T1000 (cell line): ENCODE measurements around the gene NASP.

ENCODE experiments used
- DNase-seq: peaks from one replicate; lab custom pipeline; 2025; ENCODE audit warnings: mixed read lengths; lab: John Stamatoyannopoulos, UW

Gene NASP, protein sequence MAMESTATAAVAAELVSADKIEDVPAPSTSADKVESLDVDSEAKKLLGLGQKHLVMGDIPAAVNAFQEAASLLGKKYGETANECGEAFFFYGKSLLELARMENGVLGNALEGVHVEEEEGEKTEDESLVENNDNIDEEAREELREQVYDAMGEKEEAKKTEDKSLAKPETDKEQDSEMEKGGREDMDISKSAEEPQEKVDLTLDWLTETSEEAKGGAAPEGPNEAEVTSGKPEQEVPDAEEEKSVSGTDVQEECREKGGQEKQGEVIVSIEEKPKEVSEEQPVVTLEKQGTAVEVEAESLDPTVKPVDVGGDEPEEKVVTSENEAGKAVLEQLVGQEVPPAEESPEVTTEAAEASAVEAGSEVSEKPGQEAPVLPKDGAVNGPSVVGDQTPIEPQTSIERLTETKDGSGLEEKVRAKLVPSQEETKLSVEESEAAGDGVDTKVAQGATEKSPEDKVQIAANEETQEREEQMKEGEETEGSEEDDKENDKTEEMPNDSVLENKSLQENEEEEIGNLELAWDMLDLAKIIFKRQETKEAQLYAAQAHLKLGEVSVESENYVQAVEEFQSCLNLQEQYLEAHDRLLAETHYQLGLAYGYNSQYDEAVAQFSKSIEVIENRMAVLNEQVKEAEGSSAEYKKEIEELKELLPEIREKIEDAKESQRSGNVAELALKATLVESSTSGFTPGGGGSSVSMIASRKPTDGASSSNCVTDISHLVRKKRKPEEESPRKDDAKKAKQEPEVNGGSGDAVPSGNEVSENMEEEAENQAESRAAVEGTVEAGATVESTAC

DNA sequence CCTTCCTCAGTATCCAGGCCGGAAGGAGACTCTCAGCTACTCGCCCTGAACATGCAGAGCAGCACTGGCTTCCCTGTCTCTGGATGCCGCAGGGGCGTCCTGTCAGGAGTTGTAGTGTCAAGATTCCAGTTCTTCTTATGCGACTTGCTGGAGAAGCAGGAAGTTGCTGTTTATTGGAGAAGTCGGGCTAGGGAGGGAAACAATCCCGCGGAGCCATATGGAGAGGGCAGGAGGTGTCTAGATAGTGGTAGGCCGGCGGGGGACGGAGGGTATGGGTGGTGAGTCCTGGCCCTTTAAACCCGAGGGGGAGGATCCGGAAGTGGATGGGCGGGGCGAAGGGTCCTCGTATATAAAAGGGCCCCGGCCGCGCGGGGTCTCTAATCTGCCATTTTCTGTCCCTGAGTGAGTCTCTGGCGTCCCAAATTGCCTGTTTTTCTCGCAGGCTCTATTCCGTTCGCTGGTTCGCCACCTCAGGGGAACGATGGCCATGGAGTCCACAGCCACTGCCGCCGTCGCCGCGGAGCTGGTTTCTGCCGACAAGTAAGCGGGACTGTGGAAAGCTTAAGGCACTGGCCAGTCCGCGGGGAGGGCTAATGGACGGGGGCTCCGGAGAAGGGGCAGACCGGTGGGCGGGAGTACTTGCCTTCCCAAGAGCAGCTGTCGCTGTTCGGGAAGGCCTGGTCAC, at the start of gene NASP:
TSS of gene NASP (plus strand) at position 376 of the 685 bp plus-strand sequence. CDS start at position 482, 106 bp downstream.
- DNase-seq = peak; percentile 85

GRCh38 chr1:45535988-45536766, 47.7 kb upstream of the NASP start:
- no peak for DNase-seq

DNA sequence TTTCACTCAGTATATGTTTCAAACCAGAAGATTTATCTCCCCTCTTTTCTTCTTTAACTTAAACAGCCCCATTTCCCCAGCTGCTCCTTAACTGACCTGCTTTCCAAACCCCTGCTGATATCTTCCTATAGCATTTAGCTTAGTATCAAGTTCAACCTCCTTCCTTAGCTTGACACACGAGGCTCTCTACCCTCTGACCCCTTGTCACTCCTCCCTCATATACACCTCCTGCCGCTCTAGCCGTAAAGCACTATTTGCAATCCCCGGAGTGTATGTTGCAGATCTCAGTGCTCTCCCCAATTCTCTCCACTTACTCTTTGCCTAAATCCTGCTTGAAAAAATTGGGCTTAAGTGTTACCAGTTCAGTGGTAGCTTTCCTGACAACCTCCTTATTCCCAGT, 47.0 kb upstream of the NASP start:
- no peak for DNase-seq

DNA sequence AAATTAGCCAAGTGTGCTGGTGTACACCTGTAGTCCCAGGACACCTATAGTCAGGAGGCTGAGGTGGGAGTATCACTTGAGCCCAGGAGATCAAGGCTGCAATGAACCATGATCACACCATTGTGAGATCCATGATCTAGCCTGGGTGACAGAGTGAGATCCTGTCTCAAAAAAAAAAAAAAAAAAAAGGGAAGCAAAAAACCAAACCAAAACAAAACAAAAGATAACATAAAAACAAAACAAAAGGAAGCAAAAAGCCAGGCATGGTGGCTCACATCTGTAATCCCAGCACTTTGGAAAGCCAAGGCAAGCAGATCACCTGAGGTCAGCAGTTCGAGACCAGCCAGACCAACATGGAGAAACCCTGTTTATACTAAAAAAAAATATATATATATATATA, 42.6 kb upstream of the NASP start:
- no peak for DNase-seq

- DNase-seq = no peak
These were observed 41.2 kb upstream of the NASP start for GRCh38 chr1:45542591-45542990.

DNA sequence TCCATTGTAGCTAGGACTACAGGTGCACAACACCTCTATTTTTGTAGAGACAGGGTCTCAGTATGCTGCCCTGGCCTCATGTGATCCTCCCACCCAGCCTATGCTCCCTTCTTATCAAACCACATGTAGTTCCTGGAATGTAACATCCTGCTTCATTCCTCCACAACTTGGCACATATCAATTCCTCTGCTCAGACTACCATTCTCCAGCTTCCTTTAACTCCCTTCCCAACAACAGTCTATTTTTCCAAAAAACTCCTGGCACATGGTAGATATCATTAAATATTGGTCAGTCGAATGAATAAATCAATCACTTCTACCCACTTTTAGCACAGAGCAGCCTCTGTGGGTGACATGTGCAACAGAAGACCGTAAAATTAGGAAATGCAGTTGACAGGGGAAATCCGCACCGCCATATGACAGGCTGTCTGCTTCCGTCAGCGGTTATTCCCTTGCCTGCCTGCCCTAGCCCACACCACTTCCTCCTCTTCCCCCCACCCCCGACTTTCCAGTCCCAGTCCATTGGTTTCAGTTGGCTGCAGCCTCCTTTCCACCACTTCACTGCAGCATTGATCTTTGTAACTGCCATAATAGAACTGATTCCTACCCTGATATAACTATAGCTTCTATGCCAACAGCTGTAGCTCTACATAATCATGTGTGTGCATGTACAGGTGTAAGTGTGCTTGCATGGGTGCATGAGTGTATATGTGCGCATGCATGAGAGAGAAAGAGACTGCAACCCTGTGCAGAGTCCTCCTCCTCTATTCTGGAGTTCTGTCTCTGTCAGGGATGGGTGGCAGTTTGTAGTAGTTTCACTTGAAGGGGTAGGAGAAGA, 40.0 kb upstream of the NASP start:
- no peak for DNase-seq

DNA sequence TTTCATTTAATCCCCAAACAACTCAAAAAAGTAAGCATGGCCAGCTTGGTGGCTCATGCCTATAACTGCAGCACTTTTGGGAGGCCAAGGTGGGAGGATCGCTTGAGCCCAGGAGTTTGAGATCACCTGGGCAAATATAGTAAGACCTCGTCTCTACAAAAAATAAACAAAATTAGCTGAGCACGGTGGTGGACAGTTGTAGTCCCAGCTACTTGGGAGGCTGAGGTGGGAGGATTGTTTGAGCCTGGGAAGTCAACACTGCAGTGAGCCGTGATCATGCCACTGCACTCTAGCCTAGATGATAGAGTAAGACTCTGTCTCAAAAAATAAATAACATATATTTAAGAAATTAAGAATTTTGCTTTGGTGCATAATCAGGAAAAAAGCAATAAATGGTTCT, 39.3 kb upstream of the NASP start:
- DNase-seq = no peak

DNA sequence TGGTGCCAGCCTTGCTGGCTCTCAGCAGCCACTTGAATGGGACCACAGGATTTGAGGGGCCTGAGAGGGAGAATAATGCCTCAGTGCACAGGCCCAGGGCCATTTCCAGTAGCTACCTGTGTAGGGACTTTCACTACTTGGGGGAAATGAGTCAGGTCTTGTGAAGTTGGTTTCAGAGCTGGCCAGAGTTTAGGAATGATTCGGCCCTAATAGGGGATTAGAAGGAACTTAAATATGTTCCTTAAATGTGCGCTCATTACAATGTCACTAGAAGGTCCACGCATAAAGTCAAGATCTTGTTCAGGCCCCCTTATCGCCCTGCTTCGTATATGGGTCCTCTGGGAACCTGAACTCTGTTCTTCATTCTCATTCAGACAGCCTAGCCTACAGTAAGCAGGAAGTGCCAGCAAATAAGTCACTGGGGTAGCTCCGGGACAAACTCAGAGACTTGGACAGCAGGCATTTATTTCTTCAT, 38.8 kb upstream of the NASP start:
- DNase-seq = no peak

- no peak for DNase-seq
These were observed 38.1 kb upstream of the NASP start for GRCh38 chr1:45545553-45546310.

DNA sequence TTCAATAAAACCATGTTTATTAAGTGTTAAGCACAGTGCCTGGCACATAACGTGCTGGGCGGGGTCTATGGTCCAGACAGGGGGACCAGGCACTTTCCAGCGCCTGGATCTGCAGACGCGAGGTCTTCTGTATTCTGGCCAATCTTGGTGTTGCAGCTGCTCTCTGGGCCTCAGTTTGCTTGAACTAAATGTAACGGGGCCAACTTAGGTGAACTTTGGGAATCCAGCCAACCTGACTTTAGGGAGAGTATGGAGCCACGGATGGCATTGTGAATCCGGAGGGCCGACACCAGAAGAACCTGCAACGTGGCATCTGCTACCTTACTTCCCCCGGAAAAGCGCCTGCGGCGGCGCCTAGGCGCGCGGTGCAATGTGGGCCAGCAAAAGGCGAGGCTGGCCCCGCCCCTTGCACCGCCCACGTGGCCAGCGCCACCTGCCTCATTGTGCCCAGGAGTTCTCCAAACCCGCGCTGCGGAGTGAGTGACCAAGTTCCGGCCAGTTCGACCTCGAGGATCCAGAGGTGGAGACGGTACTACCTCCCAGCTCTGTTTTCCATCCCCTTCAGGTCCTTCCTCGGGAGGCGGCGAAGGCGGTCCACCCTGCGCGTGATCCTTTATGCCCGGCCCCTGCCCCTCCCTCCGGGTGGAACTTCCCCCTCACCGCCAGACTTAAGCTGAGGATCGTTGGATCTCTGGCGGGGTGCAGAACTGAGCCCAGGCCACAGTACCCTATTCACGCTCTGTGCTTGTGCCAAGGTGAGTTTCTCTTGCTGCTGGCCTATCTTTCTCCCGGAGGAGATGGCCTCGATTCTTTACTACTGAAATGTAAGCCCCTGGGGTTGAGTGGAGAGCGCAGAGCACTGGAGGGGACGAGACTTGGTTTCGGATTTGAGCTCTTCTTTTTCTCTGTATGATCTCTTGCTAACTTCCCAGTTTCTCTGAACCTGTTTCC, 33.2 kb upstream of the NASP start, which contains the start of gene AKR1A1:
TSS of gene AKR1A1 (plus strand) at position 426 of the 951 bp plus-strand sequence. CDS start 10,969 bp downstream, outside the sequence.
- DNase-seq = peak; percentile 74

- DNase-seq = no peak
These were observed 32.2 kb upstream of the NASP start for GRCh38 chr1:45551684-45552083.

DNA sequence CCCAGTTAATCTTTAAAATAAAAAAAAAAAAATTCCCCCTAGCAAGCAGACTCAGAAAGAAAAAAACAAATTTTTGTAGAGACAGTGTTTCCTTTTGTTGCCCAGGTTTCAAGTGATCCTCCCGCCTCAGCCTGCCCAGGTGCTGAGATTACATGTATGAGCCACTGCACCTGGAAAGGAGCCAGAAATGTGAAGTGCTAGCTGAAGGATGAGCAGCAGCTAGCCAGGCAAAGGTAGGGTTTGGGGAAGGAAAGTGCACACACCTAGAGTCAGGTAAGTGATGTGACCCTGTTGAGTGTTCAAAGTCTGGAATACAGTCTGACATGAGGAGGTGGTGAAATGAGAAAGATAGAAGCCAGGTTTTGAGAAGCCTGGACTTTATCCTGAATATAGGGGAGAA, 31.5 kb upstream of the NASP start:
- DNase-seq = no peak

- no peak for DNase-seq
These were observed 29.6 kb upstream of the NASP start for GRCh38 chr1:45554198-45554597.

DNA sequence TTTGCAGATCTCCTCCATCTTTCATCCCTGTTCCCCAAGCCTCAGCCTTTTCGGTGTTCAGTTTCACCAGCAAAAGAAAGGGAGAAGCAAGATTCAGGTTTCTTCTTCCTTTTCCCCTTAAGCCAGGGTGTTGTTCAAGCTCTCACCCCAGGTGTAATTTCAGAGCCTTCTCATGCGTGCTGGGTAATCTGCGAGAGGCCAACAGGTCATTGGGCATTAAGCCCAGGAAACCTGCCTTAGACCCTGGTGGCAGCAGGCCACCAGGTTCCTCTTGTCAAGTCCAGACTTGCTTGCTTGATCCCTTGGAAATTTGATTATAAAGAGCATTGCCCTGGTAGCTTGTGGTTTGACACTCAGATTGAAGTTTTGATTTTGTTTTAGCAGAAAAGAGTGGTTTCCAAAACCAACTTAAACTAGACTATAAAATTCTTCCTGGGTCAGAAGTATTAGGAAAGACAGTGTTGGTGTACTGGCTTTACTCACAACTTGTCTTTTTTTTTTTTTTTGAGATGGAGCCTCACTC, 26.4 kb upstream of the NASP start:
- no peak for DNase-seq

DNA sequence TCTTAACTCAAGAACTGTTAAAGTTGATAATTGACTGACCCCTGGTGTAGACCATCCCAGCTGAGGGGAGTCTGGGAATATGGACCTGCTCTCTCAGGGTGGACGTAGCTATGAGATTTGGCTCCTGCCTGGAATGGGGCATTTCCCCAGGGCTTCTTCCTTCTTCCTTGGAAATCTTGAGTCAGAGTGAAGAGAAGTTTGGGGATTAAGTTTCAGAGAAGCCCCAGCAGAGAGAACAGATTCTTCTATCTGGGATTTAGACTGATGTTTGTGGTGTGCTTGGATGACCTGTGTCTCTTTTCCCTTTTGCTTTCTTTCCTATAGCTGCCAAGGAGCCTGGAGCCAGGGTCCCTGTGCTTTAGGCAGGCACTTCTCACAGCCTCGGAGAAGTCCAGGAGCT, 20.0 kb upstream of the NASP start:
- no peak for DNase-seq

DNA sequence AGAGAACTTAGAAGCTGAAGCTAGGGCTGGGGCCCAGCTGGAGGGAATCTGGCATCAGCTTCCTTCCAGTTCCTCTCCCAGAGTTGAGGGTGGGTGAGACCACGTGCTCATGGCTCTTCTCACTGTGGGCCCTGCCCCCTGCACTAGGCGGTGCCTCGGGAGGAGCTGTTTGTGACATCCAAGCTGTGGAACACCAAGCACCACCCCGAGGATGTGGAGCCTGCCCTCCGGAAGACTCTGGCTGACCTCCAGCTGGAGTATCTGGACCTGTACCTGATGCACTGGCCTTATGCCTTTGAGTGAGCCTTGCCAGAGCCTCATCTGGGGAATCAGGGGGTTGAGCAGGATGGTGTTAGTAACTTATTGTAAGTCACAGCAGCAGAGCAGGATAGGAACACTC, 17.1 kb upstream of the NASP start:
- no peak for DNase-seq

GRCh38 chr1:45567911-45568310, 15.9 kb upstream of the NASP start:
- DNase-seq = no peak

DNA sequence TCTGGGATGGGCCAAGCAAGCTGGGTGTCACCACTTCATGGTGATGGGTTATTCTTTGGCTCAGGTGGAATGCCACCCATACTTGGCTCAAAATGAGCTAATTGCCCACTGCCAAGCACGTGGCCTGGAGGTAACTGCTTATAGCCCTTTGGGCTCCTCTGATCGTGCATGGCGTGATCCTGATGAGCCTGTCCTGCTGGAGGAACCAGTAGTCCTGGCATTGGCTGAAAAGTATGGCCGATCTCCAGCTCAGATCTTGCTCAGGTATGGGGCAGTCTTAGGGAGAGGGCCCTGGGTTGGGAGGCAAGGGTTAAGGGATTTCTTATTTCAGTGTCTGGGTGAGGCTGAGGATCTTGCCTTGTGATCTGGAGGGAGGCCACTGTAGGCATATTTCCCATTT, 15.4 kb upstream of the NASP start:
- DNase-seq = no peak

DNA sequence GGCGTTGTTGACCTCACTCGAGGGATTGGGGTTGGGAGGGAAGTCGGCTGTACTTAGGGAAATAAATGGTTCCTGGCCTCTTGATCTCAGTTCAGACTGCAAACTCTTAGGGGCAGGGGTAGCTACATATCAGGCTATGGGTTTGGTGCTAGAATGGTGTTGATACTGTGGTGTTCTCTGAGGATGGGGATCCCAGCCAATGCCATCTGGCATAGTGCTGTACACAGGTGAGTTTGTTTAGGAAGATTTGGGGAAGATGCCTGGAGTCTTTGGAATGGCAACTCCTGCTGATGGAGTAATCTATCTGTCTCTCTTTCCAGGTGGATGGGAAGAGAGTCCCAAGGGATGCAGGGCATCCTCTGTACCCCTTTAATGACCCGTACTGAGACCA, 14.3 kb upstream of the NASP start:
- DNase-seq = no peak
